HG03460 (cell line): ENCODE data around the gene LGALSL.

Experiments
- ATAC-seq: cut with Tn5 transposase; IDR thresholded peaks from one replicate; pipeline ENCODE4 v1.9.1; 2021; ENCODE audit not compliant: unreplicated experiment

LGALSL gene

GRCh38 chr2:64470071-64470470 lies 16.1 kb downstream of the LGALSL start:
- no peak for ATAC-seq

GRCh38 chr2:64470766-64471295 lies 16.9 kb downstream of the LGALSL start:
- ATAC-seq = no peak

- no peak for ATAC-seq
These were observed 17.6 kb downstream of the LGALSL start for GRCh38 chr2:64471600-64471999.

DNA sequence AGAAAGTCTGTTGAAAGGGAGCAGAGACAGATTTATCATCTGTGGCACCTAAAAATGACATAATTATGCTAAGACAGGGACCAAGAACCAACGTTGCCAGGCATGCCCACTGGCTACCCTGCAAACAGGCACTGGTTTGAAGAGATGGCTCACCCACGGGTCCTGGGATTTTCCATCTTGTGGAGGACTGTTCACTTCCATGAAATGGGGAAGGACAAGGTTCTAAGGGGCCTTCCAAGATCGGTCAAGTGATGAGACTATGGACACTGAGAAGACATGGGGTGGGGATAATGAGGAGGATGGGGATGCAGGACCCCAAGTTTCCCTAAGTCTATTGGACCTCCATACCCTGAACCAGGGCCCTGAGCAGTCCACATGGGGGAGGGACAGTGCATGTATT lies 18.9 kb downstream of the LGALSL start:
- ATAC-seq = no peak

GRCh38 chr2:64474121-64474571 lies 20.2 kb downstream of the LGALSL start:
- no peak for ATAC-seq

DNA sequence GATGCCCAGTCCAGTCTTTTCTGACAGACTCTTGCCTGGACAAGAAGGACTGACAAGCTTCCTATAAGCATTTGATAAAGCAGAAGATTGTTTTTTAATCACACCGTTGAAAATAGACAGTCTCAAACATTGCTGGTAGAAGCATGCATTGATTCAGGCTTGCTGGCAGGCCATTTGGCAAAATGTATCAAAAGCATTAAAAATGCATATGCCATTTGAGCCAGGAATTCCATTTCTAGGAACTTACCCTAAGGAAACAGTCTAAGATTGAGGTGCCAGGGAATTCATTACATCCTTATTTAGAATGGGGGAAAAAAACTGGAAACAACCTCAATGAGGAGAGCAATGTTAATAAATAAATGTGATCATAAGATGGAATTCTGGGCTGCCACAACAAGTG lies 20.7 kb downstream of the LGALSL start:
- no peak for ATAC-seq

- no peak for ATAC-seq
These were observed 23.1 kb downstream of the LGALSL start for GRCh38 chr2:64477037-64477436.

GRCh38 chr2:64477979-64478378 lies 24.0 kb downstream of the LGALSL start:
- ATAC-seq = no peak

- ATAC-seq = no peak
These were observed 24.7 kb downstream of the LGALSL start for GRCh38 chr2:64478502-64479230.

DNA sequence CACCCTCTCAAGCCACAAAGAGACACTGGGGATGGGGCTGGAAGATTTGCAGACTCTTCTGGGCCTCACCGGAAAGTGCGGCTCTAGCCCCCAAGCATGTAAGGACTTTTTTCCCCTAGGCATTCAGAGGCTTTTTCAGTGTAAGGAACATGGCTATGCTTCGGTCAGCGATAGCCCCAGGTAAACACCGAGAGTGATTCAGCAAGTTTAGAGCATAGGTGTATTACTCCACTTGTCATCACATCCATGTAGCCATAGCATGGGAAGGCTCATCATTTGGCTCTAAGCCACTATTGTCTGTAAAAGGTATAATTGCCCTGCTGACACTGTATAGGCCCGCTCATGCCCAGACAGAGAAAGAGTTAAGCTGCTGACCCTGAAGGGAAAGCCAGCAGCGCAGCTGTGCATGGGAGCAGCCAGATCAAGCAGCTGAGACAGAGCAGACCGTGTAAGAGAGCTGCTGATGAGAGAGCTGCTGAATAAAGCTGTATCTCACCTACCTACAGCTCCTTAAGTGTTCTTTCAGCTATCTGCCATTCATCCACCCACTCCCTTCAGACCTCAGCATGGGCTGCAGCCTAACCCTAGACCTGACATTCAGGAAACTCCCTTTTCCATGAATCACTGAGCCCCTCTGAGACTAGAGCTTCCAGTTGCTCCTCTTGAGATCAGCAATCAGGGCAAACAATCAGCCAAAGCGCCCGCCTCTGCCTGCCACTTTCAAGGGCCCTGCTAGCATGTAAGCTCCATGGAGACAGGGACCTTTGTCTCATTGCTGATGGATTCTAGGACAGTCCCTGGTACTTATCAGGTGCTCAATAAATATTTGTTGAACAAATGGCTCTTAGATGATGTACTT lies 25.5 kb downstream of the LGALSL start:
- ATAC-seq = no peak

- no peak for ATAC-seq
These were observed 27.7 kb downstream of the LGALSL start for GRCh38 chr2:64481665-64482064.

DNA sequence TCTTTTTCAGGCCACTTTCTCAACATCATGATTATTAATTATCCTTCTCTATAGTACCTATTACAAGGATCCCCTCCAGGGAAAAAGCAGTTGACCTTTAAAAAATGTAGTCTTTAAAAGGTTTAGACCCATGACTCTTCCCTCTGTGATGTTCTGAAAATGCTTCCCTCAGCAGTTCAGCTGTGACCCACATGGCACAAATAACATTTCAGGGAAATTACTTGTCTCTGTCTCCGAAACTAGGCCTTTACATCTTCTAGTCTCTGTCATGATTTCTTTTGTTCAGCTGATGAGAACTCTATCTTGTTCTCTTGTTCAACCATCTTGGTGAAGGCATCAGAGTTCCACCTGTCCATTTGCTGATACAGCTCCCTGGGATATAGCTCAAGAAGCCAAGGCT lies 28.3 kb downstream of the LGALSL start:
- ATAC-seq = no peak

DNA sequence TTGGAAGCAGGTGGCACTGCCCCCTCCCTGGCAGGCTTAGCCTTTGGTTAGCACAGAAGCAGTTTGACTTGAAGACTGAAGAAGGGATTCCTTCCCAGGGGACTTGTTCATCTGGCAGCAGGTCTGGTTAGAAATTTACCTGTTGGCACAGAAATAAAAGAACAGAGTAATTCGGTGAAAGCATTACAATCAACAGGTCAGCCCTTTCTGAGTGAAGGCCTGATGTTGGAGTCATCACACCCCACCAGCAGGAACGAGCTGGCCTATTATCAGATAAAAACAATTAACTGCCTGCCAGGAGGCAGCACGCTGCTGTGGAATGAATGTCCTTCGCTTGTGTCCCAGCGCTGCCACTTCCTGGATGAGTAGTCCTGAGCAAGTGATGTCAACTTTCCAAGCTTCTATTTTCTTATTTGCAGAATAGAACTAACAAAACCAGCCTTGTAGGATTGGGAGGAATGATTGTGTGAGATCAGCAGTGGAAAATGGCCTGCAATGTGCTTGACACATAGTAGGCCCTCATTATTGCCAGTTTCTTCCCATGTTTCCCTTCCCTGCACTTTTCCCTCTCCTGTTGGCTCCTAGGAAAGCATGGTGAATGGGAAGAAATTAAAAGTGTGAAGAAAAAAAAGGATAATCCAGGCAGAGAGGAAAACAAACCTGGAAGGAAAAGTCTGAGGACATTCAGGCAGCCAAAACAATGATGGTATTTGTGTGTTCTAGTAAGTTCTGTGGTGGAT lies 29.0 kb downstream of the LGALSL start:
- ATAC-seq = no peak

DNA sequence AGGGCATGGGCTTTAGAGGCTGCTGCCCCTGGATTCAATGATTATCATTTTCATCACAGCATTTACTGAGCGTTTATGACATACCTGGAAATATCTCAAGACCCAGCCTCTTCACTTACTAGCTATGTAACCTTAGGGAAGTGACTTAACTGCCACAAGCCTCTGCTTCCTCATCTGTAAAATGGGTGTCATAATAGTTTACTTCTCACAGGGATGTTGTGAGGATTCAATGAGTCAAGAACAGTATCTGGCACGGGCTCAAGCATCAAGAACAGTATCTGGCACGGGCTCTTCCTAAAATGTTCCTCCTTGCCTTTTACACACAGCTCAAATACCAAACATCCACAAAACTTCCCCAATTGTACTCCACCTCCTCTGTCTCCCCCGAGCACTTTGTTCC lies 31.4 kb downstream of the LGALSL start:
- ATAC-seq = no peak

DNA sequence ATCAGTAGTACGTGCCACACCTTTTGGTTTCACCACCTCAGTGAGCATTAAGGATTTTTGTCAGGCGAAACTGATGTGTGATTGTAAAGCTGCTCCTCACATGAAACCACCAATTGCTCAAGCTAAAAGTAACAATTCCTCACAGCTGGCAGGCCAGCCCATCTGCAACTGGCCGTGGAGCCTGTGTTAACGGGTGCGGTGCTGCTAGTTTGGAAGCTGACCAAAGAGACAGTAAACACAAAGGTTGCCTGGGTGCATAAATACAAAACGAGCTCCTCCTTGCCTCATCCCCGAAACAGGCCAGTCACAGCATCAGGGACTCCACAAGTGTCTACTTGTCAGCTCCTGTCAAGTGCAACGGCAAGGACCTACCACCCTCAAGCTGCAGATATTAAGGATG lies 32.0 kb downstream of the LGALSL start:
- ATAC-seq = no peak

DNA sequence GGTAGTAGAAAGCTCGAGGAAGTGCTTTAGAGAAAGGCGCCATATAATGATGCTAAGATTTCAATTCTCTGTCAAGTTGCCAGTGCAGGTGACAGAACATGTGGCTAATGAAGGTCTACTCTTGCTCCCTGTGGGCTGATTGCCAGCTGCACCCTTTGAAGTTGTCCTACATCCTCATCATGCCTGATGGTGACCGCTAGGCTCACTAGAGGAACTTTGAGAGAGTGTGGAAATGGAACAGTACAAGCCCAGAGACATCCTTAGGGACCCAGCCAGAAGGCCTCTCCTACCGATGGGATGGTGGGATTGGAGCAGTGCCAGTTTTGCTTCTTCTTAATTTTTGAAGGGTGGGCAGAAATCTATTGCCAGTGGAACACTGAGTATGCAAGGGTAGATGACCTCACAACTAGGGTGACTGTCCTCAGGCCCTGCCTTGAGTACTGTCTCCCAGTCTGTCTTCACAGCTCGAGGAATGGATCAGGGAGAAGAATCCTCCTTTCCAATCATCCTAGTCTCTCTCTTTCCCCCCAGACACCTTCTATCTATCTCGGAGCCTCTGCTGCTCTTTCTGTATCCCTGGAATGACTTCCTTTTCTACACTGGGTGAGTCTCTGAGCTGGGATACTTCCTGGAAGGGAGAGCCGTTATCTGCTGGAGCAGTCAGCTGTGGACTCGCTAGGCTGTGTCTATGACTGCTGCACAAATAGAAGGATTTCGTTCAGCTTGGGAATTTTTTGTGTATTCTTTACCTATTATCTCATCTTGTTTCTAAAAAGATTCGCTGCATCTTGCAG lies 33.5 kb downstream of the LGALSL start:
- no peak for ATAC-seq

DNA sequence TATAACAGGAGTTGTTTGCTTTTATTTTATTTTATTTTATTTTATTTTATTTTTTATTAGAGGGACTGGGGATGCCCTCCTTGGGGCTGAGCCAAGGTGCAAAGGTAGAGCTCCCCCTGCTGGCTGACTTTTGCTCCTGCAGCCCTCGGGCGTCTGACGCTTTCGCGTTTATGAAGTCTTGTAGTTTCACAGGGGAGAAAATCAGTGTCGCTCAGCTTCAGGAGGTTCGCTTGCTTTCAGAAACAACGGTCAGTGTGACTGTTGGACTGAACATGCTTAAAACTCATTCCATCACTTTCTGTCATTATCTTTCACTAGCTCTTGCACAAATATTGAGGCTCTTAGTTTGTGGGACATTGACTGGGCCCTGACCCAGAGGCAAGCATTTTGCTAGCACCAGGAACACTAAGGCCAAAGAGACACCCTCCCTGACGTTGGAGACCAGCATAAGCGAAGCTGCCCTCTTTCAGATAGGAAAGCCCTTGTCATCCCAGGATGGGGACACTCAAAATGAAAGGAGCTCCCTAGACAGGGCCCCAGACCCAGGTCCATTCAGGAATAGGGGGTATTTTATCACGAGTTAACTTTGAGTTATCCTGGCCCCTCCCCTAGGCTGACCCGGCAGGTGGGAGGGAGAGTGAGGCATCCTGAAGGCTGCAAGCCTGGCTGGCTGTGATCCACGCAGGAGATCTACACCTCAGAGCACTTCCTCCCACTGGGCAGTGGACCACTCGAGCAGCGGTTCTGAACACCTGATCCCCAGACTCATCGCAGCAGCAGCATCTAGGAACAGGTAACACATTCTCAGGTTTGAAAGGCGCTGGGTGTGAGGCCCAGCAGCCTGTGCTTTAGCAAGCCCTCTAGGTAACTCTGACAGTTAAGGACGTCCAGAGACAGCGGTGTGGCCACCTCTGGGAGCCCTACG lies 34.4 kb downstream of the LGALSL start:
- ATAC-seq = no peak

DNA sequence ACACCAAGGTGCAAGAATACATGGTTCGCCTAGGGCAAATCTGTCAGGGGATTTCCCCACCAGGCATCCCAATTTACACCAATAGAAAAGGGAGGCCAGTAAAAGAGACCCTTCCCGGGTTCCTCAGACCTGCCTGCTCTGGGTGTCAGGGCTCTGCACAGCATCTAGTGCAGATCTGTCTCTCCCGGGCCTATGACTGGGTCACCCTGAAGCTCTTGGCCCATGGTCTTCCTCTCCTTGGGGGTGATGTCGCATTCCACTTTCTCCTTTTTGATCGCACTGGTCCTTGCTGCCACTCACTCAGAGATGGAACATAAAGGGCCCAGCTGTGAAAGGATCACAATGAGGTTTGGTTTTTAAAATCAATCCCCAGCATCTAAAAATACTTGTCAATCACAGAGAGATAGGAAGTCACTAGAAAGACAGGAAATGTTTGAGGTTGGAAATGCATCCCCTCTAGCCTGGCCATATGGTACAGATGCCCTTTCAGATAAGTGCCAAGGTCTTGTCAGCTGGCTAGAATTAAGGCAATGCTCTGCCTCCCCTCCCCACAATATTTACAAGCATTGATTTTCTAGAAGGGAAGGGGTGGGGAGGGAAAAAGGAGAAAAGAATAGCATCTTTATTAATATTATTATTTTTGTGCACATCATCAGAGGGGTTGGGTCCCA lies 35.3 kb downstream of the LGALSL start:
- no peak for ATAC-seq

GRCh38 chr2:64491426-64491825 lies 37.5 kb downstream of the LGALSL start:
- no peak for ATAC-seq
